Gastroesophageal sphincter (tissue), 4 donors: Measurements from ENCODE around the gene PARD6A. TPM values are rescaled to one million over a fixed set of nuclear protein-coding genes. Genes with fewer than 3 reads are reported as not detected.

Source experiments
- ATAC-seq: fragments of 150-250 bp; one replicate; pipeline ENCODE4 v1.9.1; 2016; ENCODE audit warnings: mild to moderate bottlenecking, moderate library complexity
- H3K27ac ChIP-seq, 4 donors: fragments of 200-600 bp; sonication (generic) in 3 of 4; 1 replicate in 3 of 4; 2 replicates in 1 of 4; pipeline ENCODE4 v1.5.1; 2016 to 2019
- H3K27me3 ChIP-seq: fragments of 200-600 bp; sonication (generic); one replicate; pipeline ENCODE4 v1.5.1; 2019
- H3K36me3 ChIP-seq, 2 donors: fragments of 200-600 bp; sonication (generic); one replicate each; pipeline ENCODE4 v1.5.1; 2019; ENCODE audit warnings: control low read depth in 1 of 2
- H3K4me1 ChIP-seq, 3 donors: fragments of 200-600 bp; sonication (generic); 1 replicate in 2 of 3; 2 replicates in 1 of 3; pipeline ENCODE4 v1.5.1; 2016 to 2019; ENCODE audit warnings: control low read depth in 2 of 3
- H3K4me3 ChIP-seq, 2 donors: fragments of 200-600 bp; sonication (generic); one replicate each; pipeline ENCODE4 v1.5.1; 2019; ENCODE audit warnings: mild to moderate bottlenecking in 1 of 2, moderate library complexity in 1 of 2
- H3K9me3 ChIP-seq, 3 donors: fragments of 200-600 bp; sonication (generic); one replicate each; pipeline ENCODE4 v1.5.1; 2017 to 2019; ENCODE audit warnings: control low read depth in 2 of 3
- EP300 ChIP-seq: sonication (generic); formaldehyde crosslinking; IDR thresholded peaks from one replicate; pipeline ENCODE4 v1.6.1; 2017; ENCODE audit warnings: antibody characterized with exemption, mild to moderate bottlenecking
- POLR2A ChIP-seq, 2 donors: fragments of 450-650 bp; IDR thresholded peaks; one replicate each; pipeline ENCODE4 v1.6.1; 2017; ENCODE audit warnings: antibody characterized with exemption in 2 of 2, mild to moderate bottlenecking in 2 of 2, moderate library complexity in 1 of 2
- POLR2AphosphoS5 ChIP-seq: sonication (generic); formaldehyde crosslinking; IDR thresholded peaks from one replicate; pipeline ENCODE4 v1.6.1; 2017; ENCODE audit warnings: antibody characterized with exemption
- WGBS, 2 donors: methylation state at CpG; one replicate each; pipeline ENCODE4 v1.1.5; 2018; ENCODE audit warnings: low coverage in 1 of 2; 5-methylcytosine and 5-hydroxymethylcytosine counted together
- total RNA-seq, 4 donors: library from RNA; depleted of rRNA; stranded (reverse); fragments of >200 nt; gene quantifications; one replicate each; pipeline ENCODE4 v1.1.0, GENCODE V29; 2016
- TF ChIP-seq, protein P1 (sequence below), 4 experiments: fragments of 200-600 bp in 2 of 4; fragments of 450-650 bp in 2 of 4; sonication (generic) in 1 of 4; IDR thresholded peaks; one replicate each; pipeline ENCODE4 v1.5.1; 2017 to 2019; ENCODE audit warnings: antibody characterized with exemption in 4 of 4, mild to moderate bottlenecking in 2 of 4, moderate library complexity in 2 of 4

Gene PARD6A
- total RNA-seq, 4 donors from 2014 or later = 5.9 to 13.4 (median 6.5) TPM

DNA sequence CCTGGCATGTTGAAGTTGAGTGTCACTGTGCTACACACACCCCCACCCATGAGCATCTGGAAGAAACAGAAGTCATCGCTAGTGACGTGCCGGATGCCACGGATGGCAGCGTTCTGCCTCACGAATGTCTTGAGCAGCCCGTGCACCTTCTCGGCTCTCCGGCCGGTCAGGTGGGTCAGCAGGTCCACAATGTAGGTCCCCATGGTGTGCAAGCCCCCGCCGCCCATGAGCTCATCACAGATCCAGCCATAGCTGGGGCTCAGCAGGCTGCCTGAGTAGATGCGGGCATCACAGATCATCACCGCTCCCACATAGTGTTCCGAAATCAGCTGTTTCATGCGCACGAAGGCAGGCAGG lies 14.8 kb downstream of the PARD6A start:
- WGBS, 2 donors = 83% methylated on average over 2 of the region's 17 CpGs; no CpG with 5 or more reads in 1 of the 2 donors
- H3K9me3 ChIP-seq = no peaks in the 10 kb centered on the region
- H3K27ac ChIP-seq = peak overlapping the region in 1 of 4 donors; percentile 70
- no peak overlapping the region for H3K4me3 ChIP-seq
- peaks cover 0 to 25% of the 10 kb centered on the region in 2 donors for H3K36me3 ChIP-seq
- no peaks in the 10 kb centered on the region for H3K27me3 ChIP-seq
- H3K4me1 ChIP-seq = peaks cover 0 to 37% (median 0%) of the 10 kb centered on the region in 3 donors
- TF ChIP-seq, protein P1, sequence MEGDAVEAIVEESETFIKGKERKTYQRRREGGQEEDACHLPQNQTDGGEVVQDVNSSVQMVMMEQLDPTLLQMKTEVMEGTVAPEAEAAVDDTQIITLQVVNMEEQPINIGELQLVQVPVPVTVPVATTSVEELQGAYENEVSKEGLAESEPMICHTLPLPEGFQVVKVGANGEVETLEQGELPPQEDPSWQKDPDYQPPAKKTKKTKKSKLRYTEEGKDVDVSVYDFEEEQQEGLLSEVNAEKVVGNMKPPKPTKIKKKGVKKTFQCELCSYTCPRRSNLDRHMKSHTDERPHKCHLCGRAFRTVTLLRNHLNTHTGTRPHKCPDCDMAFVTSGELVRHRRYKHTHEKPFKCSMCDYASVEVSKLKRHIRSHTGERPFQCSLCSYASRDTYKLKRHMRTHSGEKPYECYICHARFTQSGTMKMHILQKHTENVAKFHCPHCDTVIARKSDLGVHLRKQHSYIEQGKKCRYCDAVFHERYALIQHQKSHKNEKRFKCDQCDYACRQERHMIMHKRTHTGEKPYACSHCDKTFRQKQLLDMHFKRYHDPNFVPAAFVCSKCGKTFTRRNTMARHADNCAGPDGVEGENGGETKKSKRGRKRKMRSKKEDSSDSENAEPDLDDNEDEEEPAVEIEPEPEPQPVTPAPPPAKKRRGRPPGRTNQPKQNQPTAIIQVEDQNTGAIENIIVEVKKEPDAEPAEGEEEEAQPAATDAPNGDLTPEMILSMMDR (IDR thresholded peaks at IDR 0.05) = no peak
- TF ChIP-seq POLR2AphosphoS5 (no peak), POLR2A (IDR thresholded peaks at IDR 0.05) (no peak), EP300 (no peak)
- ATAC-seq = no peak

DNA sequence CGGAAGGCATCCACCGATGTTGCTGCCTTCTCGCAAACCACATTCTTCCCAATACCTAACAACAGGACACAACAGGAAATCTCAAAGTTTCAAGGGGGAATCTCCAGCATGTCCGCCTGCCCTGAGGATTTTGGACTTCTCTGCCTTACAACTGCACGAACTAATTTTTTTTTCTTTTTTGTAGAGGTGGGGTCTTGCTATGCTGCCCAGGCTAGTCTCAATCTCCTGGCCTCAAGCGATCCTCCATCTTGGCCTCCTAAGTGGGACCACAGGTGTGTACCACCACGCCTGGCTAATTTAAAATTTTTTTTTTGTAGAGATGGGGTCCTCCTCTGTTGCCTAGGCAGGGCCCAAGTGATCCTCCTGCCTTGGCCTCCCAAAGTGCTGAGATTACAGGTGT lies 15.2 kb downstream of the PARD6A start:
- WGBS, 2 donors = 90 to 96% methylated on average over 4 to 6 of the region's 7 CpGs
- H3K27ac ChIP-seq = no peak overlapping the region
- ATAC-seq = no peak

DNA sequence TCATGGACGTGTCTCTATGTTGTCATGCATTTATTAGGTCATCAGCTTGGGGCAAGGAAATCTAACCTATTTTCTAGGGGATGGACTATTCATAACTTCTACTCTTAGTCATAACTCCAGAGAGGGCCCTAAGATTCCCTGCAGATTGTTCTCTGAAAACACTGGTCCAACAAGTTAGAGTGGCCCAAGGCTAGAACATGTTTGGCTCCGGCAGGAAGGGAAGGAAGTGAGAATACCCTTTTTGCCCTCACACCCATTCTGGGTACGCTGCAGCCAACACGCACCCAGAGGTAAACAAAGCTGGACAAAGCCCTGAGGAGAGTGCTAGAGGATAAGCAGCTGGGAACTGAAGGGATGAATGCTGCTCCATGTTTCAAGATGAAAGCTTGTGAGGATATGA lies 15.8 kb downstream of the PARD6A start:
- peaks cover 0 to 32% of the 10 kb centered on the region in 2 donors for H3K36me3 ChIP-seq
- H3K4me1 ChIP-seq = peaks cover 0 to 37% (median 0%) of the 10 kb centered on the region in 3 donors
- no peak overlapping the region for H3K4me3 ChIP-seq
- H3K27me3 ChIP-seq = no peaks in the 10 kb centered on the region
- ATAC-seq = no peak
- WGBS, 2 donors = 20 to 67% methylated on average over 1 of the region's 4 CpGs
- TF ChIP-seq EP300 (no peak), POLR2AphosphoS5 (no peak), POLR2A (IDR thresholded peaks at IDR 0.05) (no peak)
- TF ChIP-seq, protein P1 (IDR thresholded peaks at IDR 0.05) = no peak
- H3K27ac ChIP-seq = no peak overlapping the region
- no peaks in the 10 kb centered on the region for H3K9me3 ChIP-seq

More for the DNA sequence above, 15.2 kb downstream of the PARD6A start:
- no peaks in the 10 kb centered on the region for H3K27me3 ChIP-seq
- no peaks in the 10 kb centered on the region for H3K9me3 ChIP-seq
- TF ChIP-seq EP300 = no peak
- TF ChIP-seq POLR2A (IDR thresholded peaks at IDR 0.05) = no peak
- TF ChIP-seq, protein P1 (IDR thresholded peaks at IDR 0.05) = no peak
- TF ChIP-seq POLR2AphosphoS5 = no peak
- peaks cover 0 to 37% (median 0%) of the 10 kb centered on the region in 3 donors for H3K4me1 ChIP-seq
- no peak overlapping the region for H3K4me3 ChIP-seq
- peaks cover 0 to 29% of the 10 kb centered on the region in 2 donors for H3K36me3 ChIP-seq

DNA sequence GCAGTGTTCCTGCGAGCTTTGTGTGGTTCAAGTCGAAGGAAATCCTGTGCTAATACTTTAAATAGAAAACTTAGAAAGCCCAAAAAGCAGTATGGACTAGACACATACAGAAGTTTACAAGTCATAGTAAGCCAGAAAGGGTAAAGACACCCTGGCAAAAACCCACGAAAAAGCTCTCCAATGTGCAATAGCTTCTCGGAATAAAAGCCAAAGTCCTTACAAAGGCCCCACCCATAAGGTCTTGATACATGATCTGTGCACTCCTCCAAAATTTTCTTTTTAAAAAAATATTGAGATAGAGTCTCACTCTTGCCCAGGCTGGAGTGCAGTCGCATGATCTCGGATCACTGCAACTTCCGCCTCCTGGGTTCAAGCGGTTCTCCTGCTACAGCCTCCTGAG lies 16.2 kb downstream of the PARD6A start:
- ATAC-seq = no peak
- no peak overlapping the region for H3K27ac ChIP-seq
- 70 to 74% methylated on average over 2 to 8 of the region's 8 CpGs for WGBS, 2 donors
- peaks cover 0 to 37% (median 0%) of the 10 kb centered on the region in 3 donors for H3K4me1 ChIP-seq
- H3K4me3 ChIP-seq = no peak overlapping the region
- H3K36me3 ChIP-seq = peaks cover 0 to 34% of the 10 kb centered on the region in 2 donors
- H3K27me3 ChIP-seq = no peaks in the 10 kb centered on the region
- H3K9me3 ChIP-seq = no peaks in the 10 kb centered on the region
- TF ChIP-seq, protein P1 (IDR thresholded peaks at IDR 0.05) = no peak
- TF ChIP-seq POLR2A (IDR thresholded peaks at IDR 0.05) = no peak
- TF ChIP-seq EP300 = no peak
- TF ChIP-seq POLR2AphosphoS5 = no peak

DNA sequence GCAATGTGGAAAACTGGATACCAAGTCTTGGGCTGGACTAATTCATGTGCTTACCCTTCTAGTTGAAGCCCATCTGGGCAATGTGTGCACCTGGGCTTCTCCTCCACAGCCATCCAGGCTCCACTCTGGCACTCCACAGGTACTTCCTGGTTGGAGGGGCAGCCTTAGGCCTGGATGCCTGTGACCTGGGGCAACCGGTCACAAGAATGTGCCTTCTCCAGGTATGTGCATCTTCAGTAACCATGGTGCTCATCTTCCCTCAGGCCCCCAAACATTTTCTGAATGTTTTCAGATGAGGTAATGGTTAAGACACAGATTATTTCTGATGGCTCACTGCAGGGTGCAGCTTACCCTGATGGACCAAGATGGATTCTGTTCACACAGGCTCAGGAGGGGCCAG lies 17.0 kb downstream of the PARD6A start:
- Histone ChIP-seq H3K4me3 (no peak overlapping the region), H3K27ac (no peak overlapping the region), H3K27me3 (no peaks in the 10 kb centered on the region), H3K9me3 (no peaks in the 10 kb centered on the region), H3K4me1 (peaks cover 0 to 32% (median 0%) of the 10 kb centered on the region in 3 donors), H3K36me3 (peaks cover 0 to 40% of the 10 kb centered on the region in 2 donors)
- TF ChIP-seq POLR2AphosphoS5 = no peak
- WGBS, 2 donors = 100% methylated on average over 1 of the region's 1 CpG; no CpG with 5 or more reads in 1 of the 2 donors
- no peak for ATAC-seq
